Retina (tissue), 1 donor: ENCODE results near the gene RGS13.
A peak's percentile ranks its signal among the peaks of the same experiment; 100 is the strongest.

Experiments used
- DNase-seq: peaks from one replicate; pipeline ENCODE4 v3.0.0-alpha.2; 2016

RGS13 gene

GRCh38 chr1:192627901-192628300 is 8.0 kb upstream of the RGS13 start:
- no peak for DNase-seq

- DNase-seq = peak; percentile 16
These were observed 7.4 kb upstream of the RGS13 start for GRCh38 chr1:192628396-192629057.

- no peak for DNase-seq
These were observed 6.3 kb upstream of the RGS13 start for GRCh38 chr1:192629612-192630011.

- no peak for DNase-seq
These were observed 5.2 kb upstream of the RGS13 start for GRCh38 chr1:192630521-192631287.

- DNase-seq = no peak
These were observed 4.2 kb upstream of the RGS13 start for GRCh38 chr1:192631749-192632148.

- no peak for DNase-seq
These were observed 3.8 kb upstream of the RGS13 start for GRCh38 chr1:192632188-192632587.

- no peak for DNase-seq
These were observed 3.1 kb upstream of the RGS13 start for GRCh38 chr1:192632641-192633532.

- DNase-seq = no peak
These were observed 2.3 kb upstream of the RGS13 start for GRCh38 chr1:192633533-192634253.

GRCh38 chr1:192635041-192635440 is 906 bp upstream of the RGS13 start:
- DNase-seq = no peak

- no peak for DNase-seq
These were observed 3.8 kb downstream of the RGS13 start for GRCh38 chr1:192639607-192640368.

GRCh38 chr1:192652159-192652558 is 16.2 kb downstream of the RGS13 start:
- DNase-seq = no peak

GRCh38 chr1:192654120-192654519 is 18.2 kb downstream of the RGS13 start:
- no peak for DNase-seq

GRCh38 chr1:192654591-192655251 is 18.8 kb downstream of the RGS13 start:
- DNase-seq = no peak

- no peak for DNase-seq
These were observed 21.8 kb downstream of the RGS13 start for GRCh38 chr1:192657760-192658159.

- DNase-seq = no peak
These were observed 22.3 kb downstream of the RGS13 start for GRCh38 chr1:192658255-192658654.

GRCh38 chr1:192660613-192661012 is 24.7 kb downstream of the RGS13 start:
- no peak for DNase-seq

- DNase-seq = no peak
These were observed 32.5 kb downstream of the RGS13 start for GRCh38 chr1:192668409-192668983.

- no peak for DNase-seq
These were observed 33.2 kb downstream of the RGS13 start for GRCh38 chr1:192669174-192669573.

GRCh38 chr1:192675716-192676115 is 39.8 kb downstream of the RGS13 start:
- no peak for DNase-seq

- DNase-seq = no peak
These were observed 42.2 kb downstream of the RGS13 start for GRCh38 chr1:192678099-192678498.

GRCh38 chr1:192682335-192682734 is 46.4 kb downstream of the RGS13 start:
- DNase-seq = no peak
